ENCODE results near the gene ZNF530.

The ZNF530 gene

GRCh38 chr19:57615346-57615745, 15.7 kb downstream of the ZNF530 start:
- DNase-seq (ENCODE audit: low read depth): no peak

DNA sequence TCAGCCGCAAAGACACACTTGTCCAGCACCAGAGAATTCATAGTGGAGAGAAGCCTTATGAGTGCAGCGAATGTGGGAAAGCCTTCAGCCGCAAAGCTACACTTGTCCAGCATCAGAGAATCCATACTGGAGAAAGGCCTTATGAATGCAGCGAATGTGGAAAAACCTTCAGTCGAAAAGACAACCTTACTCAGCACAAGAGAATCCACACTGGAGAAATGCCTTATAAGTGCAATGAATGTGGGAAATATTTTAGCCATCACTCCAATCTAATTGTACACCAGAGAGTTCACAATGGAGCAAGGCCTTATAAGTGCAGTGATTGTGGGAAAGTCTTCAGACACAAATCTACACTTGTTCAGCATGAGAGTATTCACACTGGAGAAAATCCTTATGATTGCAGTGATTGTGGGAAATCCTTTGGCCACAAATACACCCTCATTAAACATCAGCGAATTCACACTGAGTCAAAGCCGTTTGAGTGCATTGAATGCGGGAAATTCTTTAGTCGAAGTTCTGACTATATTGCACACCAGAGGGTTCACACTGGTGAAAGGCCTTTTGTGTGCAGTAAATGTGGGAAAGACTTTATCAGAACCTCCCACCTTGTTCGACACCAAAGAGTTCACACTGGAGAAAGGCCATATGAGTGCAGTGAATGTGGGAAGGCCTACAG, 21.1 kb downstream of the ZNF530 start:
- DNase-seq (ENCODE audit: low read depth): no peak

DNA sequence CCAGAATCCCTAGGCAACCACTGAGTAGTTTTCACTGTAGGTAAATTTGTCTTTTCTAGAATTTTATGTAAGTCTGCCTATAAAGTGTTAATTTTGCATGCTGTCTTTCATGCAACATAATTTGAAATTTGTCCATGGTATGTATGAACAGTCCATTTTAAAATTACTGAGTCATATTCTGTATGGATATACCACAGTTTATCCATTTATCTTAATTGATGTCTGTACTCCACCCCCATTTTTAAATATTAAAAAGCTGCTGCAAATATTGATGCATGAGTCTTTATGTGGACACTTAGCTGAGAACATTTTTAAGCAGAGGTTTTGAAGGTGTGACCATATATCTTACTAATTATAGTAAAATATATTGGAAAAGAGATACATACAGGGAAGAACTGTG, 23.4 kb downstream of the ZNF530 start:
- DNase-seq (ENCODE audit: low read depth): no peak

DNA sequence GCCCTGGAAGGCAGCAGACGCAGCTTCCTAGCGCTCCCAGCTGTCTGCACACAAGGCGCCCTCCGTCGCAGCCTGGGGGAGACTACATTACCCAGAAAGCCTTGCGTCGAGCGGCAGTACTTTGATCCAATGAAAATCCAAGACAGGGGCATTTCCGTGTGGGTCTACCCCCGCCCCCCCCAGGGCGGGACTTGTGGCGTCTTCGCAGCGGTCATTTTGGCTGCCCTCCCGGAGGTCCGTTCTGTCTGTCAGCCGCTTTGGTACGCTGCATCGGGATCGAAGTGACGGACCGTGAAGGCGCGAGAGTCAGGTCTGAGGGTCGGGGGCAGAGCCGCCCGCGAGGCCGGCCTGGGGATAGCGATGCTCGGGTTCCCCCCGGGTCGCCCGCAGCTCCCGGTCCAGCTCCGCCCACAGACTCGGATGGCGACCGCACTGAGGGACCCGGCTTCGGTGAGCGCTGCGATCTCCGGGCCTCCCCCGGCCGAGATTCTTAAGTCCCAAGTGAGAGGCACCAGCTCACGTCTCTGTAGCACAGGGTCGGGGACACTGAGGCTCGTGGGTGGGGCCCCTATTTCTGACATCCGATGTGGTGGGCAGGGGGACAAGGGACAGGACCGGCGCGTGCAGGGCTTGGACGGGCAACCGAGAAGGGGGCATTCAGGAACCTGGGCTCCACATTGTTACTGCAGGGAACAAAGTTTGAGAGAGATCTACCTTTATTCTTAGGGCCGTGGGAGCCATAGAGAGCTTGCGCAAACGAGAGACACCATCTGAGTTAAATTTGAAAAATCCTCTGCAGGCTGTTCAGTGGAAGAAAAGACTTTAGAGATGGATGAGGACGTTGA, 33.5 kb downstream of the ZNF530 start, which contains the start of gene ZNF211:
Gene ZNF211 (plus strand): TSS at position 182 of the 845 bp plus-strand sequence. CDS start 179 bp downstream, at position 361.
- DNase-seq (ENCODE audit: low read depth): peak; percentile 84

DNA sequence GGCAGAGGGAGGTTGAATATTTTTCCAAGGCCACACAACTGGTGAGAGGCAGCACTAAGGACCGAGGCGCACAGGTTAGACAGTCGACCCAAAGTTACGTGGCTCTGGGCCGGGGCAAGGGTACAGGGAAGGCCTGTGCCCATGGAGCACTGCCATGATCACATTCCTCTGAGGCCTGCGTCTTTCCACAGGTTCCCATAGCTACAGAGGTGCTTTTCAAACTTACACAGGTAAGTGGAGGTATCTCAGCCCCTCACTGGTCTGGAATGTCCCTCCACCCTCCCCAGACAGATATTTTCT, 34.1 kb downstream of the ZNF530 start:
- DNase-seq (ENCODE audit: low read depth): no peak

- DNase-seq (ENCODE audit: low read depth): no peak
These were observed 37.7 kb downstream of the ZNF530 start for GRCh38 chr19:57637379-57637778.

DNA sequence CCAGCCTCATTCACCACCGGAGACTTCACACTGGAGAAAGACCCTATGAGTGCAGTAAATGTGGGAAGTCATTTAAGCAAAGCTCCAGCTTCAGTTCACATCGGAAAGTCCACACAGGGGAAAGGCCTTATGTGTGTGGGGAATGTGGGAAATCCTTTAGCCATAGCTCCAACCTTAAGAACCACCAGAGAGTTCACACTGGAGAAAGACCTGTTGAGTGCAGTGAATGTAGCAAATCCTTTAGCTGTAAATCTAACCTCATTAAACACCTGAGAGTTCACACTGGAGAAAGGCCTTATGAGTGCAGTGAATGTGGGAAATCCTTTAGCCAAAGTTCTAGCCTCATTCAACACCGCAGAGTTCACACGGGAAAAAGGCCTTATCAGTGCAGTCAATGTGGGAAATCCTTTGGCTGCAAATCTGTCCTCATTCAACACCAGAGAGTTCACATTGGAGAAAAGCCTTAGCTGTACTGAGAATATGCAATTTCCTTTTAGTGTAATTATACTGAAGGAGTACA, 42.1 kb downstream of the ZNF530 start:
- DNase-seq (ENCODE audit: low read depth): no peak

DNA sequence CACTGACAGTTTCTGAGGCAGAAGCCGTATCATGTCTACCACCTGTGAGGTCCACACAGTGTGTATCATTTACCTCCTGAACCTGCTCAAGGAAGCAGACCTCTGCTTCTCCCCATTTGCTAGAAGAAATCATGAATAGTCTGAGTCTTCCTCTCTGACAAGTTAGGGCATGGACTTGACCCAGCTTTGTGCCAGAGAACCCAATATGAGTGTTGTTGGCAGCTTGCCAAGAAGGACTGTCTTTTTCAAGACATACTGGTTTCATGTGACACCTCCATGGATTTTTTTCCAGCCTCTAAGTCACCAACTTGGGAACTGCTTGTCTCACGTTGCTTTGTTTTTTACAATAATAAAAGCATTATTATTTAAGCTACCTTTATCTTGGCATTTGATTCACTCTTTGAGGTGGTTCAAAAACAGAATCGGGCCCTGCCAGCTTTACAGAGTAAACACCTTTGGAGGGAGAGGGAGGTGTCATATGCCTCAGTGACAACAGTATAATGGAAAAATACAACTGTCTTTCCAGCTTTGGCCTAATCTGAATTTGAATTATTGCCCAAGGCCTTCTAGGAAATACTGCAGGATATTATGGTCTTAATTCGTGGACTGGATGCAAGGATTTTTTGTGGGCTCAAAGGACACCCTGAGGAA, 42.8 kb downstream of the ZNF530 start:
- DNase-seq (ENCODE audit: low read depth): no peak

DNA sequence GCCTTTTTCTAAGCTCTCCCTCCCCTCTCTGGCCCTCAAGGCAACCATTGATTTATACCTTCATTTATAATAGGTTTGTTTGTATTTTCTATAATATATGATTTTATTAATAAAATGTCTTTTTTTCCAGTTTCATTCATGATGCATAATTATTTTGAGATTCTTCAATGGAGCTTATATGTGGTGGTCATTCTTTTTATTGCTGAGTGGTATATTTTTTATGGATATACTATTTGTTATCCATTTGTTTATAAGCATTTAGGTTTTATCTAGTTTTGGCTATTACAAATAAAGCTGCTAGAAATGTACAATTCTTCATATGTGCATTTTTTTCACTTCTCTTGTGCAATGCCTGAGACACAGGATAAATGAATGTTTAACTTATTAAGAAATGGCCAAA, 44.0 kb downstream of the ZNF530 start:
- DNase-seq (ENCODE audit: low read depth): no peak

- no peak for DNase-seq (ENCODE audit: low read depth)
These were observed 48.8 kb downstream of the ZNF530 start for GRCh38 chr19:57648331-57649003.

GRCh38 chr19:57651654-57651996, 51.9 kb downstream of the ZNF530 start:
- no peak for DNase-seq (ENCODE audit: low read depth)

DNA sequence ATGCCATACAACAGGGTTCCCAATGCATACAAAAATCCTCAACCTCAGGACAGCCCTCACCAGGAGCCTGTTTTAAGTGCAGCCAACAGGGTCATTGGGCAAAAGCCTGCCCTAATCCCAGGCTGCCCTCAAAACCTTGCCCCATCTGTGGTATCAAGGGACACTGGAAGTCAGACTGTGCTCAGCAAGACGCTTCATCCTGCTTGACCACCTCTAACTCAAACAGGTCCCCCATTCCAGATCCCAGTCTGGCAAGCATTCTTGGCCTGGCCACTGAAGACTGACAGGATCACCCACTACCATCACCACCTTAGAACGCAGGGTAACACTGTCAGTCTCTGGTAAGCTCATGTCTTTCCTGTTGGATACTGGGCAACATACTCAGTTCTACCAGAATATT, 54.0 kb downstream of the ZNF530 start:
- no peak for DNase-seq (ENCODE audit: low read depth)

- no peak for DNase-seq (ENCODE audit: low read depth)
These were observed 55.8 kb downstream of the ZNF530 start for GRCh38 chr19:57655443-57655842.

DNA sequence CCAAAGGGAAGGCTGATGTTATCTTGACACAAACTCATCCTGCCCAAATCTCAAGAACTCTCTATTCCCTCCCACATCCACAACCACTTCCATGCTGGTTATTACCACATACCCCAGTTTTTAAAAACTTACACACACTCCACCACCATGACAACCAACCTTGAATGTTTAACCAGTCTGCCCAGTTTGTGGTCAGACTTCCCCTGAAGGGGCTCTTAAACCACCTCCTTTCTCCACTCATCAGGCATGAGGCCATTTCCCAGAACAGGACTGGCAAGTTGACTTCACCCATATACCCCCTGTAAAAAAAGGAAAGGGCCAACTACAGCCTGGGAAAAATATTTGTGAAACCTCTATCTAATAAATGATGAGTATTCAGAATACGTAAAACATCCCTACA, 56.7 kb downstream of the ZNF530 start:
- DNase-seq (ENCODE audit: low read depth): no peak

Data from CMK (cell line).